ENCODE results near the gene MEIOSIN. TPM values are rescaled to one million over a fixed set of nuclear protein-coding genes. Genes with fewer than 3 reads are reported as not detected.

MEIOSIN gene
- total and polyA plus RNA-seq, 2 of the 13 experiments (the other 11 are each of a cell fraction or from before 2014, with no cell fraction given), result not detected

DNA sequence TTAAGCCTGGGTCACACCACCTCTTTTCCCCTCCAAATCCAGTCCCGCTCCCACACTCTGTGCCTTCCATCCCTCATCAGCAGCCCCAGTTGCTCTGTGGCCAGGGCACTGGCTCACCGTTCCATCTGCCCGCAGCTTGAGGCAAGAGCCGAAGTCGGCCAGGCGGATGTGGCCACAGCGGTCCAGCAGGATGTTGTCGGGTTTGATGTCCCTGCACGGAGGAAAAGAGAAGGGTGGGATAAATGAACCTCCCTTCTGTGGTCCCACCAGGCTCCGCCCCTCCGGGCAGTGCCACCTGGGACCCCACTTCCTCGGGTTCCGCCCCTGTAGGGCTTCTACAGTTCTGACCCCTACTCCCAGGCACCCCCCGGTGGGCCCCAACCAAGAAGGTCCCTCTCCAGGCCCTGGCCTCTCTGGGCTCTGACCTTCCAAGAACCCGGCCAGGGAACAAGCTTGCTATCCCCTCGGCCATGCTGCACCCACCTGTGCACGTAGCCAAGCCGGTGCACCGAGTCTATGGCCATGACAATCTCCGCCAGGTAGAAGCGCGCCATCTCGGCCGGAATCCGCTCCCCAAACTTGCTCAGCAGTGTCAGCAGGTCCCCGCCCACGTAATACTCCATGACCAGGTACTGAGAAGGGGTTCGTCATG, 44.9 kb downstream of the MEIOSIN start (continued):
- TF ChIP-seq, protein P1, sequence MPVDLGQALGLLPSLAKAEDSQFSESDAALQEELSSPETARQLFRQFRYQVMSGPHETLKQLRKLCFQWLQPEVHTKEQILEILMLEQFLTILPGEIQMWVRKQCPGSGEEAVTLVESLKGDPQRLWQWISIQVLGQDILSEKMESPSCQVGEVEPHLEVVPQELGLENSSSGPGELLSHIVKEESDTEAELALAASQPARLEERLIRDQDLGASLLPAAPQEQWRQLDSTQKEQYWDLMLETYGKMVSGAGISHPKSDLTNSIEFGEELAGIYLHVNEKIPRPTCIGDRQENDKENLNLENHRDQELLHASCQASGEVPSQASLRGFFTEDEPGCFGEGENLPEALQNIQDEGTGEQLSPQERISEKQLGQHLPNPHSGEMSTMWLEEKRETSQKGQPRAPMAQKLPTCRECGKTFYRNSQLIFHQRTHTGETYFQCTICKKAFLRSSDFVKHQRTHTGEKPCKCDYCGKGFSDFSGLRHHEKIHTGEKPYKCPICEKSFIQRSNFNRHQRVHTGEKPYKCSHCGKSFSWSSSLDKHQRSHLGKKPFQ (CRISPR knock-in tag; IDR thresholded peaks at IDR 0.05; ENCODE audit: insufficient replicate concordance), result no peak
- TF ChIP-seq PCBP1 (IDR thresholded peaks at IDR 0.05; ENCODE audit: borderline replicate concordance, low read depth, low read length) (no peak), ZBTB1 (CRISPR knock-in tag; IDR thresholded peaks at IDR 0.05; ENCODE audit: borderline replicate concordance) (no peak), RARA (CRISPR knock-in tag; IDR thresholded peaks at IDR 0.05) (no peak), U2AF1 (optimal IDR thresholded peaks at IDR 0.05; ENCODE audit: low read depth, low read length) (no peak), ZSCAN12 (CRISPR knock-in tag; IDR thresholded peaks at IDR 0.05) (no peak), RFXANK (CRISPR knock-in tag; IDR thresholded peaks at IDR 0.05) (no peak)
- TF ChIP-seq, protein P2, sequence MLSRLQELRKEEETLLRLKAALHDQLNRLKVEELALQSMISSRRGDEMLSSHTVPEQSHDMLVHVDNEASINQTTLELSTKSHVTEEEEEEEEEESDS (CRISPR knock-in tag; IDR thresholded peaks at IDR 0.05; ENCODE audit: borderline replicate concordance), result no peak
- TF ChIP-seq, protein P3, sequence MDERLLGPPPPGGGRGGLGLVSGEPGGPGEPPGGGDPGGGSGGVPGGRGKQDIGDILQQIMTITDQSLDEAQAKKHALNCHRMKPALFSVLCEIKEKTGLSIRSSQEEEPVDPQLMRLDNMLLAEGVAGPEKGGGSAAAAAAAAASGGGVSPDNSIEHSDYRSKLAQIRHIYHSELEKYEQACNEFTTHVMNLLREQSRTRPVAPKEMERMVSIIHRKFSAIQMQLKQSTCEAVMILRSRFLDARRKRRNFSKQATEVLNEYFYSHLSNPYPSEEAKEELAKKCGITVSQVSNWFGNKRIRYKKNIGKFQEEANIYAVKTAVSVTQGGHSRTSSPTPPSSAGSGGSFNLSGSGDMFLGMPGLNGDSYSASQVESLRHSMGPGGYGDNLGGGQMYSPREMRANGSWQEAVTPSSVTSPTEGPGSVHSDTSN (CRISPR knock-in tag; IDR thresholded peaks at IDR 0.05), result no peak

All from HepG2 (cell line).